Fibroblast of skin of left biceps (primary cell): ENCODE data around the gene MRPS11.
"Not testable (repeated sequence)": the region's sequence is repeated elsewhere in the genome, so short reads cannot be mapped to it uniquely, and the experiment has no call there.

ENCODE experiments used
- DNase-seq, 2 experiments: peaks; one replicate each; pipeline ENCODE4 v3.0.0-alpha.2; 2013; ENCODE audit warnings: low read depth in 2 of 2

Gene MRPS11

GRCh38 chr15:88490036-88490435 is 22.5 kb downstream of the MRPS11 start:
- no peak for DNase-seq

GRCh38 chr15:88491158-88491557 is 23.6 kb downstream of the MRPS11 start:
- DNase-seq = no peak

GRCh38 chr15:88493844-88494243 is 26.3 kb downstream of the MRPS11 start:
- no peak for DNase-seq

GRCh38 chr15:88497109-88497765 is 29.7 kb downstream of the MRPS11 start:
- DNase-seq = no peak

GRCh38 chr15:88498996-88499395 is 31.5 kb downstream of the MRPS11 start:
- no peak for DNase-seq

GRCh38 chr15:88504445-88504844 is 36.9 kb downstream of the MRPS11 start:
- DNase-seq = no peak

GRCh38 chr15:88505721-88506120 is 38.2 kb downstream of the MRPS11 start:
- DNase-seq = no peak

- no peak for DNase-seq
These were observed 39.1 kb downstream of the MRPS11 start for GRCh38 chr15:88506628-88507027.

GRCh38 chr15:88509321-88509720 is 41.8 kb downstream of the MRPS11 start:
- DNase-seq = no peak

GRCh38 chr15:88509964-88510363 is 42.5 kb downstream of the MRPS11 start:
- DNase-seq = no peak

GRCh38 chr15:88511161-88511560 is 43.7 kb downstream of the MRPS11 start:
- DNase-seq = no peak

- no peak for DNase-seq
These were observed 44.6 kb downstream of the MRPS11 start for GRCh38 chr15:88512078-88512477.

- no peak for DNase-seq
These were observed 45.1 kb downstream of the MRPS11 start for GRCh38 chr15:88512601-88513000.

GRCh38 chr15:88513195-88513594 is 45.7 kb downstream of the MRPS11 start:
- no peak for DNase-seq

GRCh38 chr15:88518903-88519302 is 51.4 kb downstream of the MRPS11 start:
- no peak for DNase-seq

GRCh38 chr15:88524094-88524493 is 56.6 kb downstream of the MRPS11 start:
- not testable (repeated sequence) for DNase-seq

GRCh38 chr15:88525418-88525817 is 57.9 kb downstream of the MRPS11 start:
- DNase-seq = no peak

GRCh38 chr15:88526247-88526879 is 58.9 kb downstream of the MRPS11 start:
- no peak for DNase-seq

GRCh38 chr15:88529021-88529630 is 61.6 kb downstream of the MRPS11 start:
- no peak for DNase-seq
